Activated CD4-positive, alpha-beta T cell treated with anti-CD3 and anti-CD28 coated beads, Interleukin-2, amount 10 ng/mL, durations not matched to agents 7 days and 5 days (primary cell): ENCODE results near the gene NLRP1. TPM values are rescaled to one million over a fixed set of nuclear protein-coding genes. Genes with fewer than 3 reads are reported as not detected.

Experiments used
- CTCF ChIA-PET: fragments of 350-600 bp; sonication (Branson Sonifier 250); formaldehyde crosslinking; loops from one replicate; lab custom pipeline; 2021; ENCODE audit warnings: antibody characterized with exemption; lab: Charles Lee
- POLR2A ChIA-PET: fragments of 350-600 bp; sonication (Branson Sonifier 250); formaldehyde crosslinking; loops from one replicate; lab custom pipeline; 2021; ENCODE audit warnings: antibody characterized with exemption; lab: Charles Lee
- DNase-seq: peaks from one replicate; pipeline ENCODE4 v3.0.0-alpha.2; 2020
- H3K27ac Mint-ChIP-seq: one replicate; pipeline ENCODE4 v1.8.0; 2021; ENCODE audit warnings: mild to moderate bottlenecking, moderate library complexity, mixed read lengths
- H3K27me3 Mint-ChIP-seq: one replicate; pipeline ENCODE4 v1.8.0; 2021; ENCODE audit warnings: mixed read lengths
- H3K36me3 Mint-ChIP-seq: one replicate; pipeline ENCODE4 v1.8.0; 2021; ENCODE audit warnings: low read depth, mixed read lengths
- H3K4me1 Mint-ChIP-seq: one replicate; pipeline ENCODE4 v1.8.0; 2021; ENCODE audit warnings: mixed read lengths
- H3K4me3 Mint-ChIP-seq: one replicate; pipeline ENCODE4 v1.8.0; 2021; ENCODE audit warnings: mild to moderate bottlenecking, moderate library complexity, mixed read lengths
- H3K9me3 Mint-ChIP-seq: one replicate; pipeline ENCODE4 v1.8.0; 2021; ENCODE audit warnings: mixed read lengths
- total RNA-seq, 2 experiments: library from RNA; stranded (reverse); gene quantifications; one replicate each; pipeline ENCODE4 v1.2.3, GENCODE V29; 2021

Gene NLRP1
- total RNA-seq, 2 experiments from 2014 or later, result 81.3 to 82.5 TPM

GRCh38 chr17:5608399-5609112, 24.2 kb upstream of the NLRP1 start:
- Mint-ChIP-seq H3K27ac (no peak overlapping the region), H3K27me3 (peaks cover 14% of the 10 kb centered on the region), H3K4me1 (no peaks in the 10 kb centered on the region), H3K4me3 (no peak overlapping the region), H3K9me3 (no peaks in the 10 kb centered on the region), H3K36me3 (no peaks in the 10 kb centered on the region)
- no peak for DNase-seq
- ChIA-PET POLR2A (no interaction called here), CTCF (interaction anchor here (0.6 kb wide), 2 partner anchors 544 to 830 kb away, joined by 3 read pairs; no protein-coding TSS in a partner anchor)

- Mint-ChIP-seq H3K9me3 (no peaks in the 10 kb centered on the region), H3K36me3 (no peaks in the 10 kb centered on the region), H3K27ac (no peak overlapping the region), H3K27me3 (peaks cover 14% of the 10 kb centered on the region), H3K4me3 (no peak overlapping the region), H3K4me1 (no peaks in the 10 kb centered on the region)
- no peak for DNase-seq
- POLR2A ChIA-PET, result no interaction called here
- CTCF ChIA-PET, result interaction anchor here (0.6 kb wide), 2 partner anchors 545 to 831 kb away, joined by 3 read pairs; no protein-coding TSS in a partner anchor
These were observed 23.6 kb upstream of the NLRP1 start for GRCh38 chr17:5607946-5608345.

- Mint-ChIP-seq H3K9me3 (no peaks in the 10 kb centered on the region), H3K4me3 (no peak overlapping the region), H3K27ac (no peak overlapping the region), H3K27me3 (peaks cover 24% of the 10 kb centered on the region), H3K4me1 (no peaks in the 10 kb centered on the region), H3K36me3 (no peaks in the 10 kb centered on the region)
- ChIA-PET CTCF (interaction anchor here (0.9 kb wide), 2 partner anchors 13 to 35 kb away, joined by 3 read pairs; no protein-coding TSS in a partner anchor), POLR2A (no interaction called here)
- DNase-seq, result no peak
These were observed 21.1 kb upstream of the NLRP1 start for GRCh38 chr17:5605452-5605851.

GRCh38 chr17:5600041-5600440, 15.7 kb upstream of the NLRP1 start:
- Mint-ChIP-seq H3K27me3 (peaks cover 45% of the 10 kb centered on the region), H3K9me3 (no peaks in the 10 kb centered on the region), H3K27ac (no peak overlapping the region), H3K36me3 (no peaks in the 10 kb centered on the region), H3K4me3 (no peak overlapping the region), H3K4me1 (no peaks in the 10 kb centered on the region)
- POLR2A ChIA-PET, result no interaction called here
- DNase-seq, result no peak
- CTCF ChIA-PET, result no interaction called here

GRCh38 chr17:5598457-5598856, 14.1 kb upstream of the NLRP1 start:
- ChIA-PET POLR2A (no interaction called here), CTCF (no interaction called here)
- Mint-ChIP-seq H3K36me3 (no peaks in the 10 kb centered on the region), H3K27ac (no peak overlapping the region), H3K9me3 (no peaks in the 10 kb centered on the region), H3K27me3 (peaks cover 51% of the 10 kb centered on the region), H3K4me1 (no peaks in the 10 kb centered on the region), H3K4me3 (no peak overlapping the region)
- no peak for DNase-seq

- peaks cover 45% of the 10 kb centered on the region for H3K27me3 Mint-ChIP-seq
- no peaks in the 10 kb centered on the region for H3K4me1 Mint-ChIP-seq
- ChIA-PET POLR2A (no interaction called here), CTCF (interaction anchor here (0.6 kb wide), 1 partner anchor 931 kb away, joined by 3 read pairs; no protein-coding TSS in a partner anchor)
- DNase-seq, result no peak
- H3K4me3 Mint-ChIP-seq, result no peak overlapping the region
- H3K36me3 Mint-ChIP-seq, result no peaks in the 10 kb centered on the region
- H3K9me3 Mint-ChIP-seq, result no peaks in the 10 kb centered on the region
- H3K27ac Mint-ChIP-seq, result no peak overlapping the region
These were observed 12.1 kb upstream of the NLRP1 start for GRCh38 chr17:5596421-5596820.

GRCh38 chr17:5595831-5596230, 11.5 kb upstream of the NLRP1 start:
- H3K27me3 Mint-ChIP-seq, result peaks cover 41% of the 10 kb centered on the region
- H3K36me3 Mint-ChIP-seq, result no peaks in the 10 kb centered on the region
- CTCF ChIA-PET, result no interaction called here
- H3K27ac Mint-ChIP-seq, result no peak overlapping the region
- DNase-seq, result no peak
- POLR2A ChIA-PET, result no interaction called here
- no peak overlapping the region for H3K4me3 Mint-ChIP-seq
- H3K4me1 Mint-ChIP-seq, result no peaks in the 10 kb centered on the region
- no peaks in the 10 kb centered on the region for H3K9me3 Mint-ChIP-seq

GRCh38 chr17:5592382-5592781, 8.1 kb upstream of the NLRP1 start:
- CTCF ChIA-PET, result interaction anchor here (0.7 to 1.3 kb wide), 7 partner anchors 11 to 1322 kb away, joined by 3 to 5 read pairs (median 3); no protein-coding TSS in a partner anchor
- H3K36me3 Mint-ChIP-seq, result no peaks in the 10 kb centered on the region
- POLR2A ChIA-PET, result no interaction called here

GRCh38 chr17:5591966-5592365, 7.7 kb upstream of the NLRP1 start:
- Mint-ChIP-seq H3K36me3 (no peaks in the 10 kb centered on the region), H3K27me3 (peaks cover 34% of the 10 kb centered on the region), H3K4me3 (no peak overlapping the region), H3K4me1 (peaks cover 5% of the 10 kb centered on the region), H3K9me3 (no peaks in the 10 kb centered on the region), H3K27ac (no peak overlapping the region)
- CTCF ChIA-PET, result interaction anchor here (0.7 to 1.3 kb wide), 6 partner anchors 13 to 1322 kb away, joined by 3 to 5 read pairs (median 3); no protein-coding TSS in a partner anchor
- POLR2A ChIA-PET, result no interaction called here
- no peak for DNase-seq

More at GRCh38 chr17:5592382-5592781, 8.1 kb upstream of the NLRP1 start:
- H3K9me3 Mint-ChIP-seq, result no peaks in the 10 kb centered on the region
- peak; percentile 27 for DNase-seq
- H3K4me3 Mint-ChIP-seq, result no peak overlapping the region
- peaks cover under 1% of the 10 kb centered on the region for H3K4me1 Mint-ChIP-seq
- H3K27me3 Mint-ChIP-seq, result peaks cover 36% of the 10 kb centered on the region
- no peak overlapping the region for H3K27ac Mint-ChIP-seq

GRCh38 chr17:5588584-5588983, 4.3 kb upstream of the NLRP1 start:
- CTCF ChIA-PET, result no interaction called here
- Mint-ChIP-seq H3K27ac (no peak overlapping the region), H3K4me3 (no peak overlapping the region), H3K4me1 (peaks cover 30% of the 10 kb centered on the region), H3K27me3 (peaks cover 14% of the 10 kb centered on the region), H3K9me3 (no peaks in the 10 kb centered on the region), H3K36me3 (peaks cover 6% of the 10 kb centered on the region)
- POLR2A ChIA-PET, result no interaction called here
- DNase-seq, result no peak

GRCh38 chr17:5587438-5588032, 3.2 kb upstream of the NLRP1 start:
- Mint-ChIP-seq H3K27me3 (peaks cover 14% of the 10 kb centered on the region), H3K9me3 (no peaks in the 10 kb centered on the region), H3K4me3 (no peak overlapping the region), H3K36me3 (peaks cover 12% of the 10 kb centered on the region), H3K27ac (peak overlapping the region; percentile 0), H3K4me1 (peaks cover 37% of the 10 kb centered on the region)
- DNase-seq, result peak; percentile 77
- ChIA-PET POLR2A (no interaction called here), CTCF (interaction anchor here (0.6 to 0.8 kb wide), 3 partner anchors 482 to 847 kb away, joined by 3 read pairs; partner anchors contain the start of gene AIPL1)

GRCh38 chr17:5585836-5586521, 1.7 kb upstream of the NLRP1 start:
- no peaks in the 10 kb centered on the region for H3K9me3 Mint-ChIP-seq
- H3K4me1 Mint-ChIP-seq, result peaks cover 53% of the 10 kb centered on the region
- H3K27me3 Mint-ChIP-seq, result peaks cover 10% of the 10 kb centered on the region
- ChIA-PET CTCF (interaction anchor here (1.3 kb wide), 2 partner anchors 118 to 121 kb away, joined by 3 to 4 read pairs; no protein-coding TSS in a partner anchor), POLR2A (no interaction called here)
- DNase-seq, result no peak
- no peak overlapping the region for H3K4me3 Mint-ChIP-seq
- H3K27ac Mint-ChIP-seq, result peak overlapping the region; percentile 98
- H3K36me3 Mint-ChIP-seq, result peaks cover 26% of the 10 kb centered on the region
